ENCODE measurements around the gene PLEKHB1. TPM values are rescaled to one million over a fixed set of nuclear protein-coding genes. Genes with fewer than 3 reads are reported as not detected.

The PLEKHB1 gene
- total RNA-seq, 2 donors from 2014 or later: 44.6 to 81.0 TPM

DNA sequence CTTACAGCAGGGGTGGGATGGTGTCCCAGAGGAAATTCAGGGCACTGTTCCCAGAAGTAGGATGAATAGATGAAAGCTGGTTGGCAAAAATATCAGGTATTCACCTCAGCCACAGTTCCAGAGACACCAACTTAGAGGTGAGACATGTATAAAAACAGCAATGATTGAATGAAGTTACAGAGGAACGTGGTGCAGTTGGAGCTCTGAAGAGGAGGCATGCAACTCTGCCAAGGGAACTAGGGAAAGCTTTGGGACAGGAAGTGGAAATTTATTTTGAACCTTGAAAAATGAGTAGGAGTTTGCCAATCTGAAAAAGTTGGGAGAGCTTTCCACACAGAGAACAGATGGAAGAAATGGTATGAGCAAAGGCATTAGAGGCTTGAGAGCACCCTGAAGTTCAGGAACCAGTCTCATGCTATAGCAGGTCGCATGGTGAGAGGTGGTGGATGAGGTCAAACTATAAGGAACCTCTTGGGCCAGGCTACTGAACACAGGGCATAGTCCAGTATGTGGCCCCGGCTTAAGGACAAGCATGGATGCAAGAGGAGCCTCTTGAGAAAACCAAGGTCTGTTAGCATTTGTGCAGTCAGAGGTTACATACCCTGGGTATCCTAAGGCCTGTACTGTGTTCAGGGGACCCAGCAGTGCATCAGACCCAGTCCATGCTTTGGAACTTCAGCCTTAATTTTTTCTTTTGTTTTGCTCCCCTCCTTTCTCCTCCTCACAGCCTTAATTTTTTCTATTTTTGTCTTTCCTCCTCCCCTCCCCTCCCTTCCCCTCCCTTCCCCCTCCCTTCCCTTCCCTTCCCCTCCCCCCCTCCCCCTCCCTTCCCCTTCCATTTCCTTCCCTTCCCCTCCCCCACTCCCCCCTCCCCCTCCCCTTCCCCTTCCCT lies 17.5 kb downstream of the PLEKHB1 start:
- H3K36me3 Mint-ChIP-seq (ENCODE audit: low read depth): peaks cover 5% of the 10 kb centered on the region
- no peak overlapping the region for H3K4me3 Mint-ChIP-seq
- no peak for DNase-seq
- peaks cover 41% of the 10 kb centered on the region for H3K27me3 Mint-ChIP-seq (ENCODE audit: insufficient read depth)
- no peak overlapping the region for H3K27ac ChIP-seq (ENCODE audit: low read depth, low read length)
- no peak overlapping the region for H3K4me3 ChIP-seq (ENCODE audit: low read length)
- WGBS, 2 experiments (ENCODE audit: insufficient coverage in 1 of 2, insufficient read length in 1 of 2): 88 to 90% methylated on average over 3 of the region's 3 CpGs
- TF ChIP-seq, protein P1, sequence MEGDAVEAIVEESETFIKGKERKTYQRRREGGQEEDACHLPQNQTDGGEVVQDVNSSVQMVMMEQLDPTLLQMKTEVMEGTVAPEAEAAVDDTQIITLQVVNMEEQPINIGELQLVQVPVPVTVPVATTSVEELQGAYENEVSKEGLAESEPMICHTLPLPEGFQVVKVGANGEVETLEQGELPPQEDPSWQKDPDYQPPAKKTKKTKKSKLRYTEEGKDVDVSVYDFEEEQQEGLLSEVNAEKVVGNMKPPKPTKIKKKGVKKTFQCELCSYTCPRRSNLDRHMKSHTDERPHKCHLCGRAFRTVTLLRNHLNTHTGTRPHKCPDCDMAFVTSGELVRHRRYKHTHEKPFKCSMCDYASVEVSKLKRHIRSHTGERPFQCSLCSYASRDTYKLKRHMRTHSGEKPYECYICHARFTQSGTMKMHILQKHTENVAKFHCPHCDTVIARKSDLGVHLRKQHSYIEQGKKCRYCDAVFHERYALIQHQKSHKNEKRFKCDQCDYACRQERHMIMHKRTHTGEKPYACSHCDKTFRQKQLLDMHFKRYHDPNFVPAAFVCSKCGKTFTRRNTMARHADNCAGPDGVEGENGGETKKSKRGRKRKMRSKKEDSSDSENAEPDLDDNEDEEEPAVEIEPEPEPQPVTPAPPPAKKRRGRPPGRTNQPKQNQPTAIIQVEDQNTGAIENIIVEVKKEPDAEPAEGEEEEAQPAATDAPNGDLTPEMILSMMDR (conservative IDR thresholded peaks at IDR 0.05): no peak
- H3K9me3 ChIP-seq (ENCODE audit: control insufficient read depth, low read length): no peaks in the 10 kb centered on the region
- H3K4me1 ChIP-seq (ENCODE audit: control insufficient read depth, insufficient read depth, low read length): no peaks in the 10 kb centered on the region
- H3K9me3 Mint-ChIP-seq: no peaks in the 10 kb centered on the region
- no peak overlapping the region for H3K9ac ChIP-seq (ENCODE audit: extremely low read depth, low read length, poor library complexity, severe bottlenecking)
- H3K36me3 ChIP-seq (ENCODE audit: control insufficient read depth, insufficient read depth, low read length): no peaks in the 10 kb centered on the region
- no peak overlapping the region for H3K27ac Mint-ChIP-seq
- H3K4me1 Mint-ChIP-seq: peaks cover 12% of the 10 kb centered on the region
- no peaks in the 10 kb centered on the region for H3K27me3 ChIP-seq (ENCODE audit: control insufficient read depth, insufficient read depth, low read length, poor library complexity, severe bottlenecking)

DNA sequence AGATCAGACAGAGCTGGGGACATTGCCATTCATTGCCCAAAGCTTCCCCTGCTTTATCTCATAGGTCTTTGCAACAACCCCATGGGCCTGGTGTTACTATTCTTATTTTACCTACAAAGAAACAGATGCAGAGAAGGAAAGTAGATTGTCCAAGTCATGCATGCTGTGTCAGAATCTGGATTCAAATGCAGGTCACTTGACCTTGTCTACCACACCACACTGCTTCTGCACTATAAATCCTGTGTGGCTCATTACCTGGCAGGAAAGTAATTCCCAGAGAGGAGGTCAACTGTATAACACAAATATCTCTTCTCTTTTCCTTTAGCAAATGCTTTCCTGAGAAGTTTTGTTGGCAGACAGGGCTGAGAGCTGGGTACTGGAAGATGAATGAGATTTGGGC lies 18.5 kb downstream of the PLEKHB1 start:
- Mint-ChIP-seq H3K27ac (peak overlapping the region; percentile 17), H3K36me3 (ENCODE audit: low read depth) (peaks cover 5% of the 10 kb centered on the region), H3K4me3 (no peak overlapping the region), H3K4me1 (peaks cover 12% of the 10 kb centered on the region), H3K27me3 (ENCODE audit: insufficient read depth) (peaks cover 31% of the 10 kb centered on the region), H3K9me3 (no peaks in the 10 kb centered on the region)
- TF ChIP-seq, protein P1 (conservative IDR thresholded peaks at IDR 0.05): no peak
- no peaks in the 10 kb centered on the region for H3K4me1 ChIP-seq (ENCODE audit: control insufficient read depth, insufficient read depth, low read length)
- H3K4me3 ChIP-seq (ENCODE audit: low read length): no peak overlapping the region
- H3K27ac ChIP-seq (ENCODE audit: low read depth, low read length): no peak overlapping the region
- H3K27me3 ChIP-seq (ENCODE audit: control insufficient read depth, insufficient read depth, low read length, poor library complexity, severe bottlenecking): no peaks in the 10 kb centered on the region
- no peak for DNase-seq
- H3K9ac ChIP-seq (ENCODE audit: extremely low read depth, low read length, poor library complexity, severe bottlenecking): no peak overlapping the region
- H3K9me3 ChIP-seq (ENCODE audit: control insufficient read depth, low read length): no peaks in the 10 kb centered on the region
- H3K36me3 ChIP-seq (ENCODE audit: control insufficient read depth, insufficient read depth, low read length): no peaks in the 10 kb centered on the region

DNA sequence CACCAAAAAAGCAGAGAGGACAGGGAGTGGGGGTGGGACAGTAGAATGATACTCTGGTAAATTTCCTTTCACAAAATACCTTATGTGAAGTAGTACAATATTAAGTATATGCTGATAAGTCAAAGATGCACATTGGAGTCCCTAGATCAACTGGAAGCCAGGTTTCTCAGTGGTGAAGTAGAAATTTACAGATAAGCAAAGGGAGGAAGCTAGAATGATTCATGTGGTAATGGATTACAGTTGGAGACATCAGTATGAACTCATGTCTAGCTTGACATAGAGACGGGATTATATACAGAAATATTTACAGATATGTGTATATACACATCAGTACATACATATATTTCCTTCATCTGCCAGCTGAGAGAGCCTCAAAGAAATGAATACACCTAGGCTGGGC lies 21.5 kb downstream of the PLEKHB1 start:
- H3K9me3 Mint-ChIP-seq: no peaks in the 10 kb centered on the region
- H3K36me3 Mint-ChIP-seq (ENCODE audit: low read depth): peaks cover 2% of the 10 kb centered on the region
- no peak overlapping the region for H3K4me3 ChIP-seq (ENCODE audit: low read length)
- H3K4me1 Mint-ChIP-seq: peaks cover 4% of the 10 kb centered on the region
- WGBS, 2 experiments (ENCODE audit: insufficient coverage in 1 of 2, insufficient read length in 1 of 2): no CpG with 5 or more reads among the region's 1 CpG
- no peak overlapping the region for H3K9ac ChIP-seq (ENCODE audit: extremely low read depth, low read length, poor library complexity, severe bottlenecking)
- no peaks in the 10 kb centered on the region for H3K27me3 ChIP-seq (ENCODE audit: control insufficient read depth, insufficient read depth, low read length, poor library complexity, severe bottlenecking)
- H3K36me3 ChIP-seq (ENCODE audit: control insufficient read depth, insufficient read depth, low read length): no peaks in the 10 kb centered on the region
- H3K9me3 ChIP-seq (ENCODE audit: control insufficient read depth, low read length): no peaks in the 10 kb centered on the region
- TF ChIP-seq, protein P1 (conservative IDR thresholded peaks at IDR 0.05): no peak
- no peaks in the 10 kb centered on the region for H3K4me1 ChIP-seq (ENCODE audit: control insufficient read depth, insufficient read depth, low read length)
- no peak overlapping the region for H3K27ac ChIP-seq (ENCODE audit: low read depth, low read length)
- H3K27ac Mint-ChIP-seq: no peak overlapping the region
- DNase-seq: no peak
- H3K27me3 Mint-ChIP-seq (ENCODE audit: insufficient read depth): peaks cover 6% of the 10 kb centered on the region
- no peak overlapping the region for H3K4me3 Mint-ChIP-seq

All from endodermal cell (in vitro differentiated cells).